GM21528 (cell line): ENCODE results near the gene BAIAP2.
"Not testable (repeated sequence)": the region's sequence is repeated elsewhere in the genome, so short reads cannot be mapped to it uniquely, and the experiment has no call there.

ENCODE experiments used
- ATAC-seq: cut with Tn5 transposase; IDR thresholded peaks from one replicate; pipeline ENCODE4 v1.9.1; 2021; ENCODE audit warnings: mild to moderate bottlenecking, moderate library complexity; ENCODE audit not compliant: unreplicated experiment, low FRiP score

Gene BAIAP2

GRCh38 chr17:81131486-81132196 lies 96.7 kb downstream of the BAIAP2 start:
- ATAC-seq: no peak

DNA sequence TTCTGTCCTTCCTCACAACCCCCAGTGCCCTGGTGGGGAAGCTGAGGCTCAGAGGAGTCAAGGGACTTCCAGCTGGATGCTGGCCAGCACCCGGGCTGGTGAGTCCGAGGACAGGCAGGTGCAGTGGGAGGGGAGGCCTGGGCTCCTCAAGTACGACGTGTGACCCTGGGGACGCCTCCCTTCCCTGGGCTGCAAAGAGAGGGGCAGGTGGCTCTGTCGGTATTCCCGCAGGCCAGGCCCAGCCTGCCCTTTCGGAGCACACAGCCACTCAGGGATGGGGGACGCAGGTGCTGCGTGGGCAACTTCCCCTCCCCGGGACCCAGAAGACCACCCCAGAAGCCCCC lies 97.2 kb downstream of the BAIAP2 start:
- no peak for ATAC-seq

DNA sequence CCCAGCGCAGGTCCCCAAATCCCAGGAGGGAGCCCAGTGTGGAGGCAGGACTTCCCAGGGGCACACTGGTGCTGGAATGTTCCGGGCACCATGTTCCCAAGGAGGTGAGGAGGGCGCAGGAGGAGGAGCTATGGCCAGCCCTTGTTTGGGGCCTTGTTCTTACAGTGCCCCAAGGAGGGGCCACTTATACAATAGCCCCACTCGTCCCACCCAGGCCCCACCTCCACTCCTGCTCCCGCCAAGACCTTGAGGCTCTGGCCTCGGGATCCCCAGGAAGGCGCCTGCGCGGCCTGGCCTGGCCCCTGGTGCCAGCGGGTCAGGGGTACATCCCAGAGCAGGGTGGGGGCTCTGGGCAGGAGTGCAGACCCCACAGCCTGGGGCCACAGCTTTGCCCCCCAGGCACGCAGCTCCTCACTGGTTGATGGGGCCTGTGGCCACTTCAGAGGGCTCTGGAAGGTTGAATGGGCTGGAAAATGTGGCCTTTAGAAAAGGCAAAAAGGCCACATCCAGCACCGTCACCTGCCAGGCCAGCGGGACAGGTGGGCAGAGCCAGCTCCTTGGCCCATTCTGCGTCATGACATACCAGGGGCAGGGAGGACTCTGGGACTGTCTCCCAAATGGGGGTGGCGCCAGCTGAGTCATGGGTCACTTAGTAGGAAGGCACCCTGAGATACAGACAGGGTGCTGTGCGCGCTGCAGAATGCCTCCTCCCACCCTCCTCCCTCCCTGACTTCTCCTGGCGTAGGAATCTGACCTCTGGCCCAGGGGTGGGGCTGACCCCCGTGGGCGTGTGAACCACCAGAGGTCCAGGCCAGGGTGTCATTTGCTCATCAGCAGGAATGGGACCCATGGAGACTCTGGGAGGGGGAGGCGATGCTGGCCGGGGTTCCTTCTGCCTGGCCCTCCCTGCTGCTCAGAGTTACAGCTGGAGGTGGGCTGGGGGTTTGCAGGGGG lies 98.1 kb downstream of the BAIAP2 start:
- ATAC-seq: no peak

GRCh38 chr17:81134064-81134781 lies 99.3 kb downstream of the BAIAP2 start:
- ATAC-seq: no peak

- ATAC-seq: no peak
Measured at GRCh38 chr17:81135505-81136278, 100.7 kb downstream of the BAIAP2 start.

GRCh38 chr17:81136366-81136765 lies 101.4 kb downstream of the BAIAP2 start:
- no peak for ATAC-seq

- ATAC-seq: no peak
Measured at GRCh38 chr17:81137248-81137647, 102.3 kb downstream of the BAIAP2 start.

- no peak for ATAC-seq
Measured at GRCh38 chr17:81138083-81138482, 103.1 kb downstream of the BAIAP2 start.

GRCh38 chr17:81138500-81138899 lies 103.5 kb downstream of the BAIAP2 start:
- no peak for ATAC-seq

GRCh38 chr17:81139428-81139827 lies 104.5 kb downstream of the BAIAP2 start:
- ATAC-seq: no peak

GRCh38 chr17:81140018-81140417 lies 105.1 kb downstream of the BAIAP2 start:
- no peak for ATAC-seq

DNA sequence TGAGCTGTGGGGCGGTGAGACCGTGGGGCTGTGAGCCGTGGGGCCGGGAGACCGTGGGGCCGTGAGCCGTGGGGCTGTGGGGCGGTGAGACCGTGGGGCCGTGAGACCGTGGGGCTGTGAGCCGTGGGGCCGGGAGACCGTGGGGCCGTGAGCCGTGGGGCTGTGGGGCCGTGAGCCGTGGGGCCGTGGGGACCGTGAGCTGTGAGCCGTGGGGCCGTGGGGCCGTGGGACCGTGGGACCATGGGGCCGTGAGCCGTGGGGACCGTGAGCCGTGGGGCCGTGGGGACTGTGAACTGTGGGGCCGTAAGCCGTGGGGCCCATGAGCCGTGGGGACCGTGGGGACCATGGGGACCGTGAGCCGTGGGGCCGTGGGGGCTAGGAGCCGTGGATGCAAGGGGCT lies 105.7 kb downstream of the BAIAP2 start:
- no peak for ATAC-seq

DNA sequence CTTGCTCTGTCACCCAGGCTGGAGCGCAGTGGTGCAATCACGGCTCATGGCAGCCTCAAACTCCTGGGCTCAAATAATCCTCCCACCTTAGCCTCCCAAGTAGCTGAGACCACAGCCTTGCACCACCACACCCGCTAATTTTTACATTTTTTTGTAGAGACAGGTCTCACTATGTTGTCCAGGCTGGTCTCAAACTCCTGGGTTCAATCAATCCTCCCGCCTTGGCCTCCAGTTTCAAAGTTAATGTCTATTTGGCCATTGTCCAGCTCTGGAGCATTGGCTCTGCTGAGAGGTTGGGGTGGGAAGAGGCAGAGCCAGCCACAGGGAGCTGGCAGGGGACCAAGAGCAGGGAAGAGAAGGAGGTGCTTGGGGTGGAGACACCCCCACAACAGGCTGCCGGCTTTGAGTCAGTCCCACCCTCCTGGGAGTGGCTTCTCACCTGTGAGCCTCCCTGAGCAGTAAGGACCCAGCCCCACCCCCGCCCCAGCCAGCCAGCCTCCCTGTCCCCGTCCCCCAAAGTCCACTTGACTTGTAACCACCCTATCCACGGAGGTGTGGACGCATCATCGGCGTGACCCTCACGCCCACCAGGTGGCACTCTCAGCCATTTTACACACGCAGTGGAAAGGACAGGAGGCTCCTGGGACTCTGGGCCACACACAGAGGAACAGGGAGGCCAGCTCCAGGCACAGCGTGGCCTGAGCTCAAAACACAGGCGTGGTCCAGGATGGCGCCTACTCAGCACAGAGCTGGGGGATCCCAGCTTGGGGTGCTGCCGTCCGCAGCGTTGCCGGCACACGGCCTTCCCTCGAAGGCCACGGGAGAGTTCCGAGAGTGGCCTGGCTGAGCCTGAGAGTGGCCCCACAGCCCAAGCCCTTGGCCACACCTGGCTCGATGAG lies 107.6 kb downstream of the BAIAP2 start:
- no peak for ATAC-seq

GRCh38 chr17:81143200-81143527 lies 108.2 kb downstream of the BAIAP2 start:
- ATAC-seq: no peak

DNA sequence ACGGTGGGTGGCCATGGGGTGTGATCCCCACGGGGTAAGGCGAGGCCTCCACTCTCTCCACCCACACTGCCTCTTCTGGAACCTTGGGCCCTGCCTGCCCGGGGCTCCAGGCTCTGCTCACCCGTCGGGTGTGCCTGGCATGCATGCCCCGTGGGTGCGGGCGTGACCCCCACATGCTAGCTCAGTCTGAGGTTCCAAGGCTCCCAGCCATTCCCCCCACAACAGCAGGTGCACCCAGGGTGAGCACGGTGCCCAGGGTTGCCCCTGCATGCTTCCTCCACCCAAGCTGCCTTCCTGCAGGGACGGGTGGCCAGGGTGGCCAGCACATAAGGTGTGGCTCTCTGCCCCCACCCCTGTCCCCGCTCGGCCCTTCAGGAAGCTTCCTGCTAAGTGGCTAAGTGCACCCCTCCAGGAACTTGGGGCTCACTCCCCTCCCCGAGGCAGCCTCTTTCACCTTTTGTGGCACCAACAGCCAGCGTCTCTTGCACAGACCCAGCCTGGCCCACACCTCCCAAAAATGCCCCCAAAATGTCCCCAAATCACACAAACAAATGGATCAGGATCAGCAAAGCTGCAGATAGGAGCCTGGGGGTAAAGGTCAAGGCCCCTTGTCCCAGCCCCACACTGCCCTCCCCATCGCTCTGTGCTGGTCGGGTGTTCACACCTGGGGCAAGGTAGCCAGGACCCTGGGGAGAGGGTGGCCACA lies 108.9 kb downstream of the BAIAP2 start:
- no peak for ATAC-seq

DNA sequence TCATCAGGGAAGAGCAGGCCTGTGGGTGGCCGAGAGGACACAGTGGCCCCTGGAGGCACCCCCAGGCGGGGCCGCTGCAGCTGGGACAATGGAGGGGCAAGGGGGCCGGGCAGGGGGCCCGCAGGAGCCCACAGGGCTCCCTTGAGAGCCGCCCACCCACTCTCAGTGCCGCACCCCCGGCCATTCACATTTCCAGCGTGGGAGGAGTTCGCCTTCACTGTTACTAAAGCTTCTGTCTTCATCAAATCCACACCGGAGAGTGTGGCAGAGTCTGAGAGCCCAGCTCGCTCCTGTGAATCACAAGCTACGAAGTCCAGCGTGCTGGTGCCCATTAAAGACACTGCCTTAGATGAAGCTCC lies 109.5 kb downstream of the BAIAP2 start:
- no peak for ATAC-seq

DNA sequence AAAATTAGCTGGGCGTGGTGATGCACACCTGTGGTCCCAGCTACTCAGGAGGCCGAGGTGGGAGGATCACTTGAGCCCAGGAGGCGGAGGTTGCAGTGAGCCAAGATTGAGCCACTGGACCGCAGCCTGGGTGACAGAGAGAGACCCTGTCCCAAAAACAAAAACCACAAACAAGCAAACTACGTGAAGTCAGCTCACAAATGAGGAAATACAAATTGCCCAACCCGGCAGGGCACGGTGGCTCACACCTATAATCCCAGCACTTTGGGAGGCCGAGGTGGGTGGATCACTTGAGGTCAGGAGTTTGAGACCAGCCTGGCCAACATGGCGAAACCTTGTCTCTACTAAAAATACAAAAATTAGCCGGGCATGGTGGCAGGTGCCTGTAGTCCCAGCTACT lies 111.3 kb downstream of the BAIAP2 start:
- ATAC-seq: not testable (repeated sequence)

GRCh38 chr17:81147701-81148100 lies 112.8 kb downstream of the BAIAP2 start:
- no peak for ATAC-seq

DNA sequence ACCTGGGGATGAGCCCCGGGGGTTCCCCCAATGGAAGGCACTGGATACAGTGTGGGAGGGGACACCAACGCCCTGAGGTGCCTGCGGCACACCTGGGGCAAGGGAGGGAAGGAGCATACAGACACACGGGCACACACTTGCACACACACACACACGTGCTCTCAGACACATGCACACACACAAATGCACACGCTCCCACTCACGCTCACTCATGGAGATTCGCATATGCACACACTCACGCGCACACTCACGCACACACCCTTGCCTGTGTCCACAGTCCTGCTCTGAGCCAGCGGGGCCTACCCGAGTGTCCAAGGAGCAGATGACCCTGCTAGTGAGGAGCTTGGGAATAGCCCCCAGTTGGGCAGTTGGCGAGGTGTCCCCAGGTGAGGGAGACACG lies 113.6 kb downstream of the BAIAP2 start:
- ATAC-seq: no peak
